Measurements from ENCODE around the gene GRIK4. TPM values are rescaled to one million over a fixed set of nuclear protein-coding genes. Genes with fewer than 3 reads are reported as not detected.

GRIK4 gene
- total RNA-seq, 4 donors from 2014 or later: 0.09 TPM; not detected in 3

DNA sequence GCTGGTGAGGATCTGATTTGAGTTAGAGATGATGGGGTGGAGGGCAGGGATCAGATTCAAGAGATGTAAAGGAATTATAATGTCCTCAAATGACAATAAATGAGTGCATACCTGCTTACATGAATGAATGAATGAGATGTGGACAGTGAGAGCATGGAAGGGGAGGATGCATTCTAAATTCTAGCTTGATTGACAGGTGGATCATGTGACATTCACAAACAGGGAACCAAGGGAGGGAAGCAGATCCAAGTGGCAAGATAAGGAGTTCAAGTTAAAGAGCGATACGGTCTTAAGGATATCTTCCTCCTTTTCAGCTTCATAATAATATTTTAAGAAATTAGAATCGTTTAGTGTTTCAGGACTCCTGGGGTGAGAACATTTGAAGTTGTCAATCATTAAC lies 341.9 kb downstream of the GRIK4 start:
- ATAC-seq (ENCODE audit: low FRiP score) (no peak), DNase-seq (ENCODE audit: low spot score) (no peak)
- TF ChIP-seq CTCF (IDR thresholded peaks at IDR 0.05): no peak

- ATAC-seq (ENCODE audit: low FRiP score) (no peak), DNase-seq (ENCODE audit: low spot score) (no peak)
- TF ChIP-seq CTCF (IDR thresholded peaks at IDR 0.05): no peak
These were observed 343.4 kb downstream of the GRIK4 start for GRCh38 chr11:120854988-120855387.

GRCh38 chr11:120857508-120857907 lies 346.0 kb downstream of the GRIK4 start:
- no peak for TF ChIP-seq CTCF (IDR thresholded peaks at IDR 0.05)
- ATAC-seq (ENCODE audit: low FRiP score): no peak

DNA sequence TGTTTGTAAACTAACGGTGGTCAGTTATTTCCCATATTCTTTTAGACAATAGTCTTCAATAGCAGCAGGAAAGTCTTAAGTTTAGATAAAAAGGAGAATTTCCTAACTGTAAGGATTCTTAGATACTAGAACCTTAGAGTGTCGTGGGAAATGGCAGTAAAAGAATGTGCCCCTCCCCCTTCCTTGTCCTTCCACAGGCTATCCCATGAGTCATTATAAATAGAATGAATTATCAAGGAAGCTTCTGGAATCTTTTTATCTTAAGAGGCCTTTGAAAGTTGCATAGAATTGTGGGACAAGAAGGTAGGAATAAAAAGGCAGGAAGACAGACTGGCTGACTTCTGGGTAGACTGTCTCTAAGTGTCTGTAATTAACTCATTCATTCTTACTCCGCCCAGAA lies 347.2 kb downstream of the GRIK4 start:
- DNase-seq (ENCODE audit: low spot score) (no peak), ATAC-seq (ENCODE audit: low FRiP score) (no peak)
- no peak for TF ChIP-seq CTCF (IDR thresholded peaks at IDR 0.05)

More at GRCh38 chr11:120857508-120857907, 346.0 kb downstream of the GRIK4 start:
- no peak for DNase-seq (ENCODE audit: low spot score)

GRCh38 chr11:120859552-120860295 lies 348.2 kb downstream of the GRIK4 start:
- ATAC-seq (ENCODE audit: low FRiP score) (no peak), DNase-seq (ENCODE audit: low spot score) (no peak)
- no peak for TF ChIP-seq CTCF (IDR thresholded peaks at IDR 0.05)

- ATAC-seq (ENCODE audit: low FRiP score) (no peak), DNase-seq (ENCODE audit: low spot score) (no peak)
- TF ChIP-seq CTCF (IDR thresholded peaks at IDR 0.05): no peak
These were observed 351.8 kb downstream of the GRIK4 start for GRCh38 chr11:120863359-120863758.

DNA sequence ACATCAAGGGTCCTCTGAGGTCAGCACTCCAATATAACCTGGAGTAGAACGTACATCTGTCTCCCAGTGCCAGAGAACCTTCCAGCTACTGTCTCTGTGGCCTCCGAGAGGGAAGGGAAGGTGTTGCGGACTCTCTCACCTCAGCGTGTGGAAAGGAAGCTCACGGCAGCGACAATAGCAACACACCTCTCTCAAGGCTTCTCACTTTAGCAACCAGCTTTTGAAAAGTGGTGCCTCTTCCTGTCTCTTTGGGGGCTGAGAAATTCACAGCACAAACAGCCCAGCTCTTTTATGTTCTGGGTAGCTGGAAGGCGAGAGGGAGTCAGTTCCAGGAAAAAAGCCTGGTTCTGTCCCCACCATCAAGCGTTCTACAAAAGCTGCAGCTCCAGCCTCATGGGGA lies 355.5 kb downstream of the GRIK4 start:
- ATAC-seq (ENCODE audit: low FRiP score) (no peak), DNase-seq (ENCODE audit: low spot score) (no peak)
- TF ChIP-seq CTCF (IDR thresholded peaks at IDR 0.05): no peak

Measured in omental fat pad (tissue), 4 donors.